IPS-18c (cell line): Measurements from ENCODE around the gene SCARF1.
A peak's percentile ranks its signal among the peaks of the same experiment; 100 is the strongest.

Experiments
- H3K4me3 ChIP-seq: 2 replicates; pipeline ENCODE4 v1.7.0; 2013; ENCODE audit warnings: low read depth, mild to moderate bottlenecking, low read length, moderate library complexity; ENCODE audit not compliant: insufficient read depth
- H3K9me3 ChIP-seq: one replicate; pipeline ENCODE4 v1.6.1; 2013; ENCODE audit warnings: mild to moderate bottlenecking, low read length, moderate library complexity; ENCODE audit not compliant: control insufficient read depth, insufficient read depth

Gene SCARF1

DNA sequence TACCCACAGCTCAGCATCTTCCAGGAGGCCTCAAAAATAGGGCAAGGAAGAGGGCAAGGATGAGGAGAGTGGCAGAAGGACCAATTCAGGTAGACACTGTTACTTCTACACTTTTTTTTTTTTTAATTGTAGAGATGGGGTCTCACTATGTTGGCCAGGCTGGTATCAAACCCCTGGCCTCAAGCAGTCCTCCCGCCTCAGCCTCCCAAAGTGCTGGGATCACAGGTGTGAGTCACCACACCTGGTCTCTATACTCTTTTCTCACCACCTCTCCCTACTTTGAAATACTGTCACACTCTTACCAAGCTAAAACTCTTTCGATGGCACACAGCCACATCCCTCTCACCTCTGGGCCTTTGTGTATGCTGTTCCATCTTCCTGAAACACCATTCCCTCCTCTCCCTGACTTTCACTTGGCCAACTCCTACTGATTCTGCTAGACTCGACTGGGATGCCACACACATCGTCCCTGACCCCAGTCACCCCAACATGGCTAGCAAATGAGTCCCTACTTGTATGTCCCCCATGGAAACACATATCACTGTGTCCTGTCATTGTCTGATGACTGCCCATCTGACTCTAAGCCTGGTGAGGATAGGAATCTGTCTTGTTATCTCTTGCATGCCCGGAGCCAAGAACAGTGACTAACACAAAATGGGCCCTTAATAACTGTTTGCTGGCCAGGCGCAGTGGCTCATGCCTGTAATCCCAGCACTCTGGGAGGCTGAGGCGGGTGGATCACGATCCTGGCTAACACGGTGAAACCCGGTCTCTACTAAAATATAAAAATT, 9.7 kb downstream of the SCARF1 start:
- H3K4me3 ChIP-seq, result no peak overlapping the region

GRCh38 chr17:1634841-1635650, 10.5 kb downstream of the SCARF1 start:
- no peaks in the 10 kb centered on the region for H3K9me3 ChIP-seq
- no peak overlapping the region for H3K4me3 ChIP-seq

More for the DNA sequence above, 9.7 kb downstream of the SCARF1 start:
- H3K9me3 ChIP-seq, result no peaks in the 10 kb centered on the region

DNA sequence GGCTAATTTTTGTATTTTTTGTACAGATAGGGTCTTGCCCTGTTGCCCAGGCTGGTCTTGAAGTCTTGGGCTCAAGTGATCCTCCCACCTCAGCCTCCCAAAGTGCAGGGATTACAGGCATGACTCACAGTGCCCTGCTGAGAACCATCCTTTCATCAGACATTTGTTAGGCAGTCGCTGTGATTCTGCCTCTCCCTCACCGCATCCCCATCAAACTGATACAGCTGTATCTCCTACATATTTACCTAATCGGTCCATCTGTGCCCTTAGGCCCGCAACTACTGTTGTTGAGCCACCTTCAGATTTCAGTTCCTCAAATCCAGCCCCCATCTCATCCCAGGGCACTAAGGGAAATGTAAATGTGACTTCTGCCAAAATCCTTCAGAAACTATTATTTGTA, 14.9 kb downstream of the SCARF1 start:
- H3K4me3 ChIP-seq, result no peak overlapping the region
- no peaks in the 10 kb centered on the region for H3K9me3 ChIP-seq

DNA sequence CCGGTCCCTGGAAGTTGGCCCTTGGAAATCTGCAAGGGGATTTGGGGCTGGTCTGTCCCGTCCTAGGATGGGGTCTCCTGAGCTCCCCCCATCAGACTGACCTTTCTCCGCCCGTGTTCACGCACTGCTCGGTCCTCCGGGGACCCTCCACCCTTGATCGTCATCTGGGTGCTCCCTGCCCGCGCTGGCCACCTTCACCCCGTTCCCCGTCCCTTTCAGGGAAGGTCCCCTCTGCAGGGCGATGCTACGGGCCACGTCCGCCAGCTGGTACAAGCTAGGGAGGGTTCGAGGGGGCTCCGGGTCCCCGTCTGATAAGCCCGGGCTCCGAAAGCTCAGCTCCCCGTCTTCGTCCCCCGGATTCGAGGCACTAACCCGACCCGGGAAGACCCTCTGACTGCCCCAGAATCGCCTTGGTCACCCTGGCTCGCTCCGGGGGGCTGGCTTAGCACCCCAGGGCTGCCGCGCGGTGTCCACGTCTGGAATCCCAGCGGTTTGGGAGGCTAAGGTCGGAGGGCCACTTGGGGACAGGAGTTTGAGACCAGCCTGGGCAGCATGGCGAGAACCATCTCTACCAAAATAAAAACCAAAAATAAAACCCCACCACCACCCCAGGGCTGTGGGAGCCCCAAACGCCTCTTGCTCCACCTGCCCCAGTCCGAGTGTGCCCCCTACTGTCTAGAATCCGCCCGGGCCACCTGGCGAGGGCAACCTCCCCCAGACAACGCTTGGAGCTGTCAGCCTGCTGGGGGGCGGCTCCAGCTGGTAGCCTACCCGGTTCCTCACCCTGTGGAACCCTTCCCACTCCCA, 15.8 kb downstream of the SCARF1 start:
- no peaks in the 10 kb centered on the region for H3K9me3 ChIP-seq
- H3K4me3 ChIP-seq, result peak overlapping the region; percentile 90

DNA sequence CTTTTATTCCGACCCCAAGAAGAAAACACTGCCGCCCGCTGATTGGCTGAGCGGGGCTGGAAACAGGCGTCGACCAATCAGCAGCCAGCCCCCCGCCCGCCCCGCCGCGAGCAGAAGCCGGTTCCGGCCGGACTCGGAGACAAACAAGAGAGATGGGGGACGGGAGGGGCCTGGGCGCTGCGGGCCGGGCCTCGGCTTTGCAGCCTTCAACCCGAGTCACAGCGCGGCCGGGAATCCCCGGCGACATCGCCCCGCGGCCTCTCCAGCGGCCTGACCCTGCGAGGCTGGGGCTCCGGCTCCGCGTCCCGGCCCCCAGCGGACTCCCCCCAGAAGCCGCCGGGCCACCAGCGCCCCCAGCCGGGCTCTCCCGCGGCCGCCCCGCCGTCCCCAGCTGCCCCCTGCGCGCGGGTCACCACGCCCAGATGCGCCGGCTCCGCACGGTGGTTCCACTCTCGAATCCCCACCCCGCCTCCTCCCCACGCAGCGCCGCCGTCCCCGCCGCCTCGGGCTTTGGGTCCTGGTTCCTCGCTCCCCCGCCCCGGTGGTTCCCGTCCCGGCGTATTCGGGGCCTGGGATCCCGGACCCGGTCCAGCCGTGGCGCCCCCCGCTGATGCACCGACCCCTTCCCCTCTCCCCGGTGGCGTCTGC, 16.6 kb downstream of the SCARF1 start:
- Histone ChIP-seq H3K4me3 (peak overlapping the region; percentile 90), H3K9me3 (no peaks in the 10 kb centered on the region)

DNA sequence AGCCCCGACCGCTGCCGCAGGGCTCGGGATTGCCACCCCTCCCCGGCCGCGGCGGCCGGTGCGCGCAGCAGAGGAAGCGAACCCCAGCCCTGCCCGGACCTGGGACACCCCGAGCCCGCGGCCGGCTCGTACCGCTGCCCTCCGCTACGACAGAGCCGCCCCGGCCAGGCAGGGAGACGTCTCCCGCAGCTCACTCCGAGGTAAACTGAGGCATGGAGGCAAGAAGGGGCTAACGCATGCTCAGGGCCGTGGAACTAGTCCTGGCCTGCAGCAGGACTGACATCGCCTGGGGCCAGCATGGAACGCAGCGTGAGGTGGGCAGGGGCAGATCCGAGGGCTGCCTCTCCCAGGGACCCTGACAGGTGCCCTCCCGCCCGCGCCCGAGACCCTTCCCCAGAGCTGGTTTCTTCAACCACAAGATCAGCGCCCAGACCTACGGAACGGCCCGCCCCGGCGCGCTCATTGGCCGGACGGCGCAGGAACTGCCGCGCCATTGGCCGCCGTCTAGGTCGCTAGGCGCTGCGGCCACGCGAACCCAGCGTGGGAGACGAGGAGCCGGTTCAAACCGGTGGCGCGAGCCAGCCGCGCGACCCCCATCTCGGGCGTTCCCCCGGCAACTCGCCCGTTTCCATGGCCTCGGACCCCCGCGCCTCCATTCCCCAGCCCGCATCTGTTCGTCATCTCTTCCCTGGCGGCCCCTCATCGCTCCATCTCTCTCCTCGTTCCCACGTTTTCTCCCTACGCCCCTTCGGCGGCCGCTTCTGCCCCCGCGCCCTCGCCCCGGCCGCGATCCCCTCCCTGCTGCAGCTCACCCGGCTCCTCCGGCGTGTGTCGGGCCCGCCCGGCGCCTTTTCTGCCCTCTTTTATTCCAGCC, 17.3 kb downstream of the SCARF1 start, which contains the start of gene SLC43A2:
Gene SLC43A2, minus strand, starts transcription at position 853 of the 874 bp plus-strand sequence. CDS start 960 bp downstream, outside the sequence.
- no peaks in the 10 kb centered on the region for H3K9me3 ChIP-seq
- H3K4me3 ChIP-seq, result peak within 1 kb of the TSS; percentile 90

- Histone ChIP-seq H3K9me3 (no peaks in the 10 kb centered on the region), H3K4me3 (peak overlapping the region; percentile 90)
Observed at GRCh38 chr17:1627182-1627981, 18.1 kb downstream of the SCARF1 start.

DNA sequence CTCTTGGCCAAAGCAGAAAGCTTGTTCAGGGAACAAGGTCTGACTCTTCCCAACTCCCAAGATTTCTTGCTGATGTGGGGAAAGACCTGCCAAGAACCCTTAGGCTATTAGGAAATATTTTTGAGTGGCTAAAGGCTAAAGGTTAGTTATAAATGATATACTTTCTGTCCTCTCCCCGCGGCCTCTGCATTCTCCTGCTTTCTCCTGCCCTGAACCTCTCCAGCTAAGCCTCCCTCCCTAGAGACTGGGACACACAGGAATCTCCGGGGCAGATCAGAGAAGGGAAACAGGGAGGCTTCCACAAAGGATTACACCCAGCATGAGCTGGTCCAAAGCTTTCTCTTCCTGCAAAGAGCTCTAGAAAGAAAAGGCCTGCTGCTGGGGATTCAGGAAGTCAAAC, 19.2 kb downstream of the SCARF1 start:
- H3K4me3 ChIP-seq, result no peak overlapping the region
- no peaks in the 10 kb centered on the region for H3K9me3 ChIP-seq

GRCh38 chr17:1625581-1625980, 20.0 kb downstream of the SCARF1 start:
- H3K4me3 ChIP-seq, result no peak overlapping the region
- H3K9me3 ChIP-seq, result no peaks in the 10 kb centered on the region

- H3K9me3 ChIP-seq, result no peaks in the 10 kb centered on the region
- H3K4me3 ChIP-seq, result no peak overlapping the region
Observed at GRCh38 chr17:1625053-1625452, 20.5 kb downstream of the SCARF1 start.

GRCh38 chr17:1624650-1625049, 20.9 kb downstream of the SCARF1 start:
- H3K4me3 ChIP-seq, result no peak overlapping the region
- no peaks in the 10 kb centered on the region for H3K9me3 ChIP-seq

DNA sequence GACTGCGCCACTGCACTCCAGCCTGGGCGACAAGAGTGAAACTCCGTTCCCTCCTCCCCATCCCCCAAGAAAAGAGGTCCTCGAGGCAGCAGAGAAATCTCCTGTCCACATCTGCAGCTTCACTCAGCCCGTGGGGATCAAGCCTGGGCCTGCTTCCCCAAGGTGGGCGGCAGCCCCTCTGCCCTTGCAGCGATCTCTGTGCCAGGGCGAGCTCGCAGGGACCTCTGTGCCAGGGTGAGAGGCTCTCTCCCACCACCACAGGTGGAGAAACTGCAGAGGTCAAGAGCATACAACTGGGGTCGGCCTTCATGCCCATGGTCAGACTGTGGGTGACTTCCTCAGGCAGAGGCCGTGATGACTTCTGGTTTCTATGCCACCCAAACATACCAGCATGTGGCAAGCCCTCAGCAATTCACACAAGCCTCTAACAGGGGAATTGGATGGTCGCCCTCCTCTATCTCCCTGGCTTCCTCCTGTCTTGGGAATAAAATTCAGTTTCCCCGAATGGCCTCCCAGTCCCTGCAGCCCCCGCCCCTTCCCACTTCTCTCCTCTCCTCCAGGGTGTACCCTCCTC, 22.4 kb downstream of the SCARF1 start:
- Histone ChIP-seq H3K9me3 (no peaks in the 10 kb centered on the region), H3K4me3 (no peak overlapping the region)

DNA sequence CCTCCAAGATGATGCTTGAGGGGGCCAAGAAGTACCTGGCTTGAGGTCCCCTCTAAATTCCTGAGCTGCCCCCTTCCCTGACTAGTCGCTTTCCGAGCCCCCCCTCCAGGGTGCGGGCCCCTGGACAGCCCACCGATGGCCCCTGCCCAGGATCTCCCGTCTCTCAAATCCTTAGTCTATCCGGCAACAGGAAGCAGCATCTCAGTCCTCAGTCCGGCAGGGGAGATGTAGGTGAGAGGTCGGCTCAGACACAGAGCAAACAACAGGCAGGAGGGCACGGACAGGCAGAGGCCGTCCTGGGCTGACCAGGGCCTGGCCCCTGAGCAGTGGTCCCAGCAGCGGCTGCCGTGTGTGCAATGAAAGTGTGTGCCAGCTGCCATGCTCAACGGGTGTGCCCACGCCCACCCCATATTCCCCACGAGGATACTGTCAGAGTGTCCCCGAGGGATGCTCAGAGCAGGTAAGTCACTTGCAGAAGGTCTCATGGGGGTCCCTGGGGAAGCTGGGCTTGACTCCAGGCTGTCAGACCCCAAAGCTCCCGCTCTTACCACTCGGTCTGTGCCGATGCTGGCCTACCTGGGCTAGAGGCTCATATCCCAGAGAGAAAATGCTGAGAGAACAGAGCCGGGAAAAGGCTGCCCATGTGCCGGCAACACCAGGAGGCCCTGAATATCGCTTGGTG, 24.1 kb downstream of the SCARF1 start:
- Histone ChIP-seq H3K9me3 (no peaks in the 10 kb centered on the region), H3K4me3 (no peak overlapping the region)

GRCh38 chr17:1620486-1620885, 25.0 kb downstream of the SCARF1 start:
- no peaks in the 10 kb centered on the region for H3K9me3 ChIP-seq
- no peak overlapping the region for H3K4me3 ChIP-seq
